ENCODE data around the gene ZNF341.

Gene ZNF341

DNA sequence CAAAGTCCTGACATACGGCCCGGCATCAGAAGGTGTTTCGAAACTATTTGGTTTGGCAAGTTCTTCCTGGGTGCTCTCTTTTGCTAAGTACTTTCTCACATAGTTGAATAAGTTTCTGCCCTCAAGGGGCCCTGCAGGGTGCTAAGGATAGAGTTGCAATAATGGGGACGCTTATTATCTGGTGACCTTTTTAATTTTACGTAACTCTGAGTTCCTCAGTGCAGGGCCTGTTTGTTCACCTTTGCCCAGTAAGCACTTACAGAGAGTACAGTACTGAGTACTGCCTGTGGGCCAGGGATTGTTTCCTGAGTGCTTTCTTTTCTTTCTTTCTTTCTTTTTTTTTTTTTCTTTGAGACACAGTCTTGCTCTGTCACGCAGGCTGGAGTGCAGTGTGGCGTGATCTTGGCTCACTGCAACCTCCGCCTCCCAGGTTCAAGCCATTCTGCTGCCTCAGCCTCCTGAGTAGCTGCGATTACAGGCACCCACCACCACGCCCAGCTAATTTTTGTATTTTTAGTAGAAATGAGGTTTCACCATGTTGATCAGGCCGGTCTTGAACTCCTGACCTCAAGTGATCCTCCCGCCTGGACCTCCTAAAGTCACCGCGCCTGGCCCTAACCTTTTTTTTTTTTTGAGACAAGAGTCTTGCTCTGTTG is 7.2 kb upstream of the ZNF341 start:
- no peak for DNase-seq (ENCODE audit: low read depth)
- H3K4me3 ChIP-seq (ENCODE audit: low read depth, low read length), result no peak overlapping the region
- TF ChIP-seq, protein P1, sequence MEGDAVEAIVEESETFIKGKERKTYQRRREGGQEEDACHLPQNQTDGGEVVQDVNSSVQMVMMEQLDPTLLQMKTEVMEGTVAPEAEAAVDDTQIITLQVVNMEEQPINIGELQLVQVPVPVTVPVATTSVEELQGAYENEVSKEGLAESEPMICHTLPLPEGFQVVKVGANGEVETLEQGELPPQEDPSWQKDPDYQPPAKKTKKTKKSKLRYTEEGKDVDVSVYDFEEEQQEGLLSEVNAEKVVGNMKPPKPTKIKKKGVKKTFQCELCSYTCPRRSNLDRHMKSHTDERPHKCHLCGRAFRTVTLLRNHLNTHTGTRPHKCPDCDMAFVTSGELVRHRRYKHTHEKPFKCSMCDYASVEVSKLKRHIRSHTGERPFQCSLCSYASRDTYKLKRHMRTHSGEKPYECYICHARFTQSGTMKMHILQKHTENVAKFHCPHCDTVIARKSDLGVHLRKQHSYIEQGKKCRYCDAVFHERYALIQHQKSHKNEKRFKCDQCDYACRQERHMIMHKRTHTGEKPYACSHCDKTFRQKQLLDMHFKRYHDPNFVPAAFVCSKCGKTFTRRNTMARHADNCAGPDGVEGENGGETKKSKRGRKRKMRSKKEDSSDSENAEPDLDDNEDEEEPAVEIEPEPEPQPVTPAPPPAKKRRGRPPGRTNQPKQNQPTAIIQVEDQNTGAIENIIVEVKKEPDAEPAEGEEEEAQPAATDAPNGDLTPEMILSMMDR (IDR thresholded peaks at IDR 0.05; ENCODE audit: control insufficient read depth, extremely low read depth, insufficient read depth), result no peak

DNA sequence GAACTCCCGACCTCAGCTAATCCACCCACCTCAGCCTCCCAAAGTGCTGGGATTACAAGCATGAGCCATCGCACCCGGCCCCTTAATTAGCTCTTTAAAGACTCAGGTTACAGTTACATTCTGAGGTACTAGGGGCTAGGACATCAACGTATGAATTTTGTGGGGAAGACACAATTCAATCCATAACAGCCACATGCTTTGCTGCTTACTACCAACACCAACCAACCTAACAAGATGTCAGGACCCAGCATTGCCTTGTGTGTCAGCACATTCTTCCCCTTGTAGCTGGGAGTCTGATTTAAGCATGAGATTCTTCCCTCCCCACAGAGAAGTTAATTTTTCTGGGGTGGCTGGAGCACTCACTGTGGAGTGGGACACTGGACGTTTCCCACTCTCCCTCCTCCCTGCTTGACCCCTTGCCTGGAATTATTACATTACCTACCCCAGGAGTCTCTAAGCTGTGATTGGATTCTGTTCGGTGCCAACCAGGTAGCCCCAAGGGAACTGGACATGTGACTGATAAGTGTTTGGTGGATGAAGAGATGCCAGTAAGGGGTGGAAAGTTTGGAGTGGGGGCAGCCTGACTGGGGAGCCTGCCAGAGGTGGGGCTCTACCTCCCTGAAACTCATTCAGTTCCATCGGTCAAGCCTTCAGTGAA is 6.1 kb upstream of the ZNF341 start:
- DNase-seq (ENCODE audit: low read depth), result no peak
- TF ChIP-seq, protein P1 (IDR thresholded peaks at IDR 0.05; ENCODE audit: control insufficient read depth, extremely low read depth, insufficient read depth), result no peak
- no peak overlapping the region for H3K4me3 ChIP-seq (ENCODE audit: low read depth, low read length)

- TF ChIP-seq, protein P1 (IDR thresholded peaks at IDR 0.05; ENCODE audit: control insufficient read depth, extremely low read depth, insufficient read depth), result no peak
- no peak for DNase-seq (ENCODE audit: low read depth)
Observed at GRCh38 chr20:33727115-33727479, 4.7 kb upstream of the ZNF341 start.

GRCh38 chr20:33727806-33728205 is 4.0 kb upstream of the ZNF341 start:
- no peak overlapping the region for H3K4me3 ChIP-seq (ENCODE audit: low read depth, low read length)

More at GRCh38 chr20:33727115-33727479, 4.7 kb upstream of the ZNF341 start:
- no peak overlapping the region for H3K4me3 ChIP-seq (ENCODE audit: low read depth, low read length)

DNA sequence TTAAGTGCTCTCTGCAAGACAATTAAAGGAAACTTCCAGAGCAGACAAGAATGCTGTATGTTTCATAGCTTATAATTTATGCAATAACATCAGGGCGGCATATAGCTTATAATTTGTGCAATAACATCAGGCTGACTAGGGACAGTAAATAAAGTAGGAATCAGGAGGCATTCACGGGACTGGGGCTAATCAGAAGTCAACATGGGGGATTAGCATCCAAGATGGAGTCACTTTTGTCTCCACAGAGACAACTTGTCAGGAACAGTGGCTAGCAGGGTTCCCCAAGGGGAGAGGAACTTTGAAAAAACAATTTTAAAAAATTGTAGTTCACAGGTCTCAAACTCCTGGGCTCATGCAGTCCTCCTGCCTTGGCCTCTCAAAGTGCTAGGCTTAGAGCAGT is 3.3 kb upstream of the ZNF341 start:
- H3K4me3 ChIP-seq (ENCODE audit: low read depth, low read length), result no peak overlapping the region
- DNase-seq (ENCODE audit: low read depth), result no peak
- TF ChIP-seq, protein P1 (IDR thresholded peaks at IDR 0.05; ENCODE audit: control insufficient read depth, extremely low read depth, insufficient read depth), result no peak

More at GRCh38 chr20:33727806-33728205, 4.0 kb upstream of the ZNF341 start:
- DNase-seq (ENCODE audit: low read depth), result no peak
- TF ChIP-seq, protein P1 (IDR thresholded peaks at IDR 0.05; ENCODE audit: control insufficient read depth, extremely low read depth, insufficient read depth), result no peak

DNA sequence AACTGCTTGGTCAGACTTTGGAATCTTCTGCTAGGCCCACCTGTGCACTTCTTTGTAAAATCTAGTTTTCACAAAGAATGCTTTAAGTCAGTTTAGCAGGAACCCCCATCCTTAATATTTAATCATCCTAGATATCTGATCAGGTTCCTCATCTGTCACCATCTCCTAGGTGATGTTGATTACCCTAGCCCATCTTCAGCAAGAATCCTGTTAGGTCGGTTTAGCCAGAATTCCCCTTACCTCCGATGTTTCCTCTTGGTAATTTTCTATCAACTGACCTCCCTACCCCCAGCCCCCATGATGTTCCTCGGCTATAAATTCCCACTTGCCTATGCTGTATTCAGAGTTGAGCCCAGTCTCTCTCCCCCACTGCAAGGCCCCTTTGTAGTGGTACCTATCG is 2.7 kb upstream of the ZNF341 start:
- DNase-seq (ENCODE audit: low read depth), result no peak
- H3K4me3 ChIP-seq (ENCODE audit: low read depth, low read length), result no peak overlapping the region
- TF ChIP-seq, protein P1 (IDR thresholded peaks at IDR 0.05; ENCODE audit: control insufficient read depth, extremely low read depth, insufficient read depth), result no peak
